Measurements from ENCODE around the gene RAI1.
A peak's percentile ranks its signal among the peaks of the same experiment; 100 is the strongest.

The RAI1 gene

DNA sequence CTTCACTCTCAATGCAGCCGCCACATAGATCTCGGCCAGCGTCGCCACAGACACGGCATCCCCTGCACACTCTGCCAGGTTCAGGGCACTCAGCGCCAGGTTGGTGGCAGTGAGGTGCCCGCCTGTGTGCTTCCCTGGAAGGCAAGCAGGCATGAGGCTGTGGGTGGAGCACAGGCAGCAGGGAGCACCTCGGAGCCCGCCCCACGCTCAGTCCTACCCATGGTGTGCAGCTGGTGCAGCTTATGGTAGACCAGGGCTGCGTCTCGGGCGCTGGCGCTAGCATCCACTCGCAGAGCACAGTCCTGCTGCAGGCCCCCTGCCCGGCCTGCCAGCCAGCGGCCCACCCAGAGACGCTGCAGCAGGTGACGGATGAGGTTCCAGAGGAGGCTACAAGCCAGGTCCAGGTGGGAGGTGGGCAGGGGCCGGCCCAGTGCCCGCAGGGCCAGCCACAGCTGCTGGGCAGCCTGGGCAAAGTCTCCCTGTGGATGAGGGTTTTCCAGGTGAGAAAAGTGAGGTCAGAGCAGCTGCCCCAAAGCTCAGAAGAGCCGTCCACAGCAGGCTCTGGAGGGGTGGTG, 135.1 kb downstream of the RAI1 start:
- H2BK120ac ChIP-seq (ENCODE audit: low read depth, low read length) = no peak overlapping the region
- H3K56ac ChIP-seq (ENCODE audit: low read length) = no peak overlapping the region
- H3K79me1 ChIP-seq (ENCODE audit: low read length) = peaks cover 7% of the 10 kb centered on the region
- no peak overlapping the region for H2BK5ac ChIP-seq (ENCODE audit: low read length)
- H3K23ac ChIP-seq (ENCODE audit: low read length) = no peak overlapping the region
- no peak overlapping the region for H3K18ac ChIP-seq (ENCODE audit: low read length)
- H3K79me2 ChIP-seq (ENCODE audit: control insufficient read depth, insufficient read depth, low read length) = peaks cover 4% of the 10 kb centered on the region
- no peaks in the 10 kb centered on the region for H3K27me3 ChIP-seq (ENCODE audit: insufficient read depth, low read length, poor library complexity)
- no peak overlapping the region for H2BK15ac ChIP-seq (replicated peaks; ENCODE audit: low read depth)
- H3K4ac ChIP-seq (ENCODE audit: low read depth, low read length) = no peak overlapping the region
- peaks cover 14% of the 10 kb centered on the region for H3K36me3 ChIP-seq (ENCODE audit: control insufficient read depth, insufficient read depth, low read length)
- H3K4me3 ChIP-seq (ENCODE audit: low read length) = no peak overlapping the region
- no peak overlapping the region for H4K8ac ChIP-seq (ENCODE audit: low read depth, low read length)
- H3K9ac ChIP-seq (ENCODE audit: low read length) = no peak overlapping the region
- H3K4me2 ChIP-seq (ENCODE audit: low read length) = no peak overlapping the region
- H3K4me1 ChIP-seq (ENCODE audit: control insufficient read depth, low read depth, low read length) = peaks cover 5% of the 10 kb centered on the region
- H3K27ac ChIP-seq (ENCODE audit: low read depth, low read length) = no peak overlapping the region
- H4K5ac ChIP-seq (ENCODE audit: low read length) = no peak overlapping the region
- no CpG with 5 or more reads among the region's 22 CpGs for WGBS (ENCODE audit: extremely low coverage, insufficient coverage, low lambda C conversion rate)
- DNase-seq = no peak
- H2AK5ac ChIP-seq (ENCODE audit: low read length) = no peak overlapping the region

GRCh38 chr17:17816831-17817551, 135.7 kb downstream of the RAI1 start:
- Histone ChIP-seq H3K79me1 (ENCODE audit: low read length) (peaks cover 13% of the 10 kb centered on the region), H3K4ac (ENCODE audit: low read depth, low read length) (no peak overlapping the region), H3K9ac (ENCODE audit: low read length) (no peak overlapping the region), H4K8ac (ENCODE audit: low read depth, low read length) (no peak overlapping the region), H3K79me2 (ENCODE audit: control insufficient read depth, insufficient read depth, low read length) (peaks cover 7% of the 10 kb centered on the region), H2AK5ac (ENCODE audit: low read length) (no peak overlapping the region), H2BK15ac (replicated peaks; ENCODE audit: low read depth) (no peak overlapping the region), H3K18ac (ENCODE audit: low read length) (no peak overlapping the region), H3K27me3 (ENCODE audit: insufficient read depth, low read length, poor library complexity) (no peaks in the 10 kb centered on the region), H4K5ac (ENCODE audit: low read length) (no peak overlapping the region), H3K36me3 (ENCODE audit: control insufficient read depth, insufficient read depth, low read length) (peaks cover 14% of the 10 kb centered on the region), H3K23ac (ENCODE audit: low read length) (no peak overlapping the region), H3K4me3 (ENCODE audit: low read length) (no peak overlapping the region), H2BK5ac (ENCODE audit: low read length) (no peak overlapping the region), H3K27ac (ENCODE audit: low read depth, low read length) (no peak overlapping the region), H3K56ac (ENCODE audit: low read length) (no peak overlapping the region), H3K4me1 (ENCODE audit: control insufficient read depth, low read depth, low read length) (peaks cover 2% of the 10 kb centered on the region), H3K4me2 (ENCODE audit: low read length) (no peak overlapping the region), H2BK120ac (ENCODE audit: low read depth, low read length) (no peak overlapping the region)
- no peak for DNase-seq
- WGBS (ENCODE audit: extremely low coverage, insufficient coverage, low lambda C conversion rate) = no CpG with 5 or more reads among the region's 24 CpGs

- Histone ChIP-seq H3K4ac (ENCODE audit: low read depth, low read length) (no peak overlapping the region), H3K27ac (ENCODE audit: low read depth, low read length) (no peak overlapping the region), H3K9ac (ENCODE audit: low read length) (no peak overlapping the region), H4K8ac (ENCODE audit: low read depth, low read length) (no peak overlapping the region), H3K23ac (ENCODE audit: low read length) (no peak overlapping the region), H3K4me1 (ENCODE audit: control insufficient read depth, low read depth, low read length) (no peaks in the 10 kb centered on the region), H3K4me3 (ENCODE audit: low read length) (no peak overlapping the region), H3K79me1 (ENCODE audit: low read length) (peaks cover 18% of the 10 kb centered on the region), H3K4me2 (ENCODE audit: low read length) (no peak overlapping the region), H3K79me2 (ENCODE audit: control insufficient read depth, insufficient read depth, low read length) (peaks cover 13% of the 10 kb centered on the region), H2AK5ac (ENCODE audit: low read length) (no peak overlapping the region), H3K56ac (ENCODE audit: low read length) (no peak overlapping the region), H2BK5ac (ENCODE audit: low read length) (no peak overlapping the region), H4K5ac (ENCODE audit: low read length) (no peak overlapping the region), H2BK15ac (replicated peaks; ENCODE audit: low read depth) (no peak overlapping the region), H3K27me3 (ENCODE audit: insufficient read depth, low read length, poor library complexity) (no peaks in the 10 kb centered on the region), H3K36me3 (ENCODE audit: control insufficient read depth, insufficient read depth, low read length) (peaks cover 14% of the 10 kb centered on the region), H2BK120ac (ENCODE audit: low read depth, low read length) (no peak overlapping the region), H3K18ac (ENCODE audit: low read length) (no peak overlapping the region)
- WGBS (ENCODE audit: extremely low coverage, insufficient coverage, low lambda C conversion rate) = no CpG with 5 or more reads among the region's 10 CpGs
- no peak for DNase-seq
Observed at GRCh38 chr17:17817552-17817947, 136.3 kb downstream of the RAI1 start.

GRCh38 chr17:17818088-17818526, 136.8 kb downstream of the RAI1 start:
- Histone ChIP-seq H2BK5ac (ENCODE audit: low read length) (no peak overlapping the region), H3K4me3 (ENCODE audit: low read length) (no peak overlapping the region), H3K4ac (ENCODE audit: low read depth, low read length) (no peak overlapping the region), H2BK120ac (ENCODE audit: low read depth, low read length) (no peak overlapping the region), H4K5ac (ENCODE audit: low read length) (no peak overlapping the region), H3K56ac (ENCODE audit: low read length) (no peak overlapping the region), H4K8ac (ENCODE audit: low read depth, low read length) (no peak overlapping the region), H3K4me1 (ENCODE audit: control insufficient read depth, low read depth, low read length) (peaks cover 5% of the 10 kb centered on the region), H3K18ac (ENCODE audit: low read length) (no peak overlapping the region), H3K23ac (ENCODE audit: low read length) (no peak overlapping the region), H3K79me1 (ENCODE audit: low read length) (peaks cover 23% of the 10 kb centered on the region), H3K9ac (ENCODE audit: low read length) (no peak overlapping the region), H3K27ac (ENCODE audit: low read depth, low read length) (no peak overlapping the region), H3K36me3 (ENCODE audit: control insufficient read depth, insufficient read depth, low read length) (peaks cover 14% of the 10 kb centered on the region), H3K27me3 (ENCODE audit: insufficient read depth, low read length, poor library complexity) (no peaks in the 10 kb centered on the region), H3K79me2 (ENCODE audit: control insufficient read depth, insufficient read depth, low read length) (peaks cover 18% of the 10 kb centered on the region), H2BK15ac (replicated peaks; ENCODE audit: low read depth) (no peak overlapping the region), H2AK5ac (ENCODE audit: low read length) (no peak overlapping the region), H3K4me2 (ENCODE audit: low read length) (no peak overlapping the region)
- WGBS (ENCODE audit: extremely low coverage, insufficient coverage, low lambda C conversion rate) = no CpG with 5 or more reads among the region's 10 CpGs
- DNase-seq = peak; percentile 38

DNA sequence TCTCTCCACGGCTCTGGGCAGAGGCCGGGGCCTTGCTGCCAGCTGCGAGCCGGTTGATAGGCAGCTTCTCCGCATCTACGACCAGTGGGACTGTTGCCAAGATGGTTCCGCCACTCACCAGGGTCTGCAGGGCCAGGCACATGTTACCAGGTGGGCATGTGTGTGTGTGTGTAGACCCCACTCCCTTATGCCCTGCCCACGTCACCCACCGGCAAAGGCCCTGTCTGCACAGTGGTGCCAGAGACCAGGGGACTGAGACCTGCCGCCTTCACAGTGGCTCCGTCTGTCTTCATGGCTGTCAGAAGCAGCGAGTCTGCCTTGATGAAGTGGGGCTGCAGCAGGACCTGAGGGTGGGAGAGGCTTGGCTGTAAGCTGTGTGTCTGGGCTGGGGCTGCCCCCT, 137.9 kb downstream of the RAI1 start:
- Histone ChIP-seq H3K4ac (ENCODE audit: low read depth, low read length) (no peak overlapping the region), H3K79me1 (ENCODE audit: low read length) (peaks cover 26% of the 10 kb centered on the region), H3K9ac (ENCODE audit: low read length) (no peak overlapping the region), H2BK5ac (ENCODE audit: low read length) (no peak overlapping the region), H2BK15ac (replicated peaks; ENCODE audit: low read depth) (no peak overlapping the region), H2AK5ac (ENCODE audit: low read length) (no peak overlapping the region), H3K23ac (ENCODE audit: low read length) (no peak overlapping the region), H3K4me1 (ENCODE audit: control insufficient read depth, low read depth, low read length) (peaks cover 10% of the 10 kb centered on the region), H3K27me3 (ENCODE audit: insufficient read depth, low read length, poor library complexity) (no peaks in the 10 kb centered on the region), H4K5ac (ENCODE audit: low read length) (no peak overlapping the region), H3K27ac (ENCODE audit: low read depth, low read length) (no peak overlapping the region), H3K79me2 (ENCODE audit: control insufficient read depth, insufficient read depth, low read length) (peaks cover 19% of the 10 kb centered on the region), H3K4me3 (ENCODE audit: low read length) (no peak overlapping the region), H3K4me2 (ENCODE audit: low read length) (no peak overlapping the region), H3K18ac (ENCODE audit: low read length) (no peak overlapping the region), H3K56ac (ENCODE audit: low read length) (no peak overlapping the region), H2BK120ac (ENCODE audit: low read depth, low read length) (no peak overlapping the region), H3K36me3 (ENCODE audit: control insufficient read depth, insufficient read depth, low read length) (peaks cover 14% of the 10 kb centered on the region), H4K8ac (ENCODE audit: low read depth, low read length) (no peak overlapping the region)
- no peak for DNase-seq
- no CpG with 5 or more reads among the region's 12 CpGs for WGBS (ENCODE audit: extremely low coverage, insufficient coverage, low lambda C conversion rate)

Measured in mesendoderm (in vitro differentiated cells).